Measurements from ENCODE around the gene ABCA5. TPM values are rescaled to one million over a fixed set of nuclear protein-coding genes. Genes with fewer than 3 reads are reported as not detected.

Gene ABCA5
- total RNA-seq, 1 donor from 2014 or later: 18.7 TPM

DNA sequence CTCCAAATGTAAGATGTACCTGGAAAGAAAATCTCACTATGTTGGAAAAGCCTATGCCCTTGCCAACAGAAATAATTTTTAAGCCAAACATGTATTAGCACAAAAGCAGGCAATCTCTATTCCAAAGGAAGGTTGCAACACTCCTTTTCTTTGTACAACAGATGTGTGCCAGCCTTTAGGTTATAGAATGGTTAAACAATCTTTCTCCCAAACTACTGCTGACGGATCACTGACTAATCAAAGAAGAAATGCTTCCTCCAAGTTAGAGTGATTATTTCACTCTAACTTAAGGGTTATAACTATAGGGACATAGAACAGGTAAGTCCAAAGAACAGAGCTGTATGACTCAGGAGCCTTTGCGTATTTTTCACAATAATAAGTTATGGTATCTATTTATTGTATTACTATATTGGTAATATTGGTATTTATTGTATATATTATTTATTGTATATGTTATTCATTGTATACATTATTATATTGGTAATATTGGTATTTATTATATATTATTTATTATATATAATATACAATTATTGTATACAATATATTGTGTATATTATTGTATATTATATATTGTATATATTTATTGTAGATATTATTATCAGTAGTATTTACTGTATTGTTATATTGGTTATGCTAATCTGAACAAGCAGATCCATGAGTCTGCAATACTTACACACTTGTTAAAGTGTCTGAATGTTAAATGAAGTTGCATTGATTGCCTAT, 36.7 kb upstream of the ABCA5 start:
- Mint-ChIP-seq H3K27me3 (ENCODE audit: unreplicated experiment) (no peaks in the 10 kb centered on the region), H3K9me3 (ENCODE audit: unreplicated experiment) (no peaks in the 10 kb centered on the region), H3K27ac (ENCODE audit: unreplicated experiment) (no peak overlapping the region), H3K4me3 (ENCODE audit: unreplicated experiment) (no peak overlapping the region), H3K4me1 (ENCODE audit: unreplicated experiment) (no peaks in the 10 kb centered on the region), H3K36me3 (ENCODE audit: low read depth, unreplicated experiment) (no peaks in the 10 kb centered on the region)
- no peak for DNase-seq (ENCODE audit: low spot score)
- TF ChIP-seq, protein P1, sequence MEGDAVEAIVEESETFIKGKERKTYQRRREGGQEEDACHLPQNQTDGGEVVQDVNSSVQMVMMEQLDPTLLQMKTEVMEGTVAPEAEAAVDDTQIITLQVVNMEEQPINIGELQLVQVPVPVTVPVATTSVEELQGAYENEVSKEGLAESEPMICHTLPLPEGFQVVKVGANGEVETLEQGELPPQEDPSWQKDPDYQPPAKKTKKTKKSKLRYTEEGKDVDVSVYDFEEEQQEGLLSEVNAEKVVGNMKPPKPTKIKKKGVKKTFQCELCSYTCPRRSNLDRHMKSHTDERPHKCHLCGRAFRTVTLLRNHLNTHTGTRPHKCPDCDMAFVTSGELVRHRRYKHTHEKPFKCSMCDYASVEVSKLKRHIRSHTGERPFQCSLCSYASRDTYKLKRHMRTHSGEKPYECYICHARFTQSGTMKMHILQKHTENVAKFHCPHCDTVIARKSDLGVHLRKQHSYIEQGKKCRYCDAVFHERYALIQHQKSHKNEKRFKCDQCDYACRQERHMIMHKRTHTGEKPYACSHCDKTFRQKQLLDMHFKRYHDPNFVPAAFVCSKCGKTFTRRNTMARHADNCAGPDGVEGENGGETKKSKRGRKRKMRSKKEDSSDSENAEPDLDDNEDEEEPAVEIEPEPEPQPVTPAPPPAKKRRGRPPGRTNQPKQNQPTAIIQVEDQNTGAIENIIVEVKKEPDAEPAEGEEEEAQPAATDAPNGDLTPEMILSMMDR (IDR thresholded peaks at IDR 0.05; ENCODE audit: unreplicated experiment): no peak

DNA sequence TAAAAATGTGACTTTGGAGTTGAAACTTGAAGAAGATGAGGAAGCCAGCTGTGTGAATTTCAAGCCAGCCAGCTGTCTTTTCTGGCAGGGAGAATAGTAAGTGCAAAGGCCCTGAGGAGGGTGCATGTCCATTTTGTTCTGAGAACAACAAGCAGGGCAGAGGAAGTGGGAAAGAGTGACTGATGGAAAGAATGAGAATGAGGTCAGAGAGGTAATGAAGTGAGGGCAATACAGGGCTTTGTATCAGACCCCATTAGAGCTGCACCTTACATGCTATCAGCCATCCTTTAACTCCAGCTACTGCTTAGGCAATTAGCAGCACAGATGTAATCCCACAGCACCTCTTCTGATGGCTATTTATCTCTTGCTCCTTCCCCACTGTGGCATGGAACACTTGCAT, 34.2 kb upstream of the ABCA5 start:
- H3K27ac Mint-ChIP-seq (ENCODE audit: unreplicated experiment): no peak overlapping the region
- DNase-seq (ENCODE audit: low spot score): no peak
- no peaks in the 10 kb centered on the region for H3K9me3 Mint-ChIP-seq (ENCODE audit: unreplicated experiment)
- no peaks in the 10 kb centered on the region for H3K27me3 Mint-ChIP-seq (ENCODE audit: unreplicated experiment)
- TF ChIP-seq, protein P1 (IDR thresholded peaks at IDR 0.05; ENCODE audit: unreplicated experiment): no peak
- no peak overlapping the region for H3K4me3 Mint-ChIP-seq (ENCODE audit: unreplicated experiment)
- H3K4me1 Mint-ChIP-seq (ENCODE audit: unreplicated experiment): no peaks in the 10 kb centered on the region
- no peaks in the 10 kb centered on the region for H3K36me3 Mint-ChIP-seq (ENCODE audit: low read depth, unreplicated experiment)

DNA sequence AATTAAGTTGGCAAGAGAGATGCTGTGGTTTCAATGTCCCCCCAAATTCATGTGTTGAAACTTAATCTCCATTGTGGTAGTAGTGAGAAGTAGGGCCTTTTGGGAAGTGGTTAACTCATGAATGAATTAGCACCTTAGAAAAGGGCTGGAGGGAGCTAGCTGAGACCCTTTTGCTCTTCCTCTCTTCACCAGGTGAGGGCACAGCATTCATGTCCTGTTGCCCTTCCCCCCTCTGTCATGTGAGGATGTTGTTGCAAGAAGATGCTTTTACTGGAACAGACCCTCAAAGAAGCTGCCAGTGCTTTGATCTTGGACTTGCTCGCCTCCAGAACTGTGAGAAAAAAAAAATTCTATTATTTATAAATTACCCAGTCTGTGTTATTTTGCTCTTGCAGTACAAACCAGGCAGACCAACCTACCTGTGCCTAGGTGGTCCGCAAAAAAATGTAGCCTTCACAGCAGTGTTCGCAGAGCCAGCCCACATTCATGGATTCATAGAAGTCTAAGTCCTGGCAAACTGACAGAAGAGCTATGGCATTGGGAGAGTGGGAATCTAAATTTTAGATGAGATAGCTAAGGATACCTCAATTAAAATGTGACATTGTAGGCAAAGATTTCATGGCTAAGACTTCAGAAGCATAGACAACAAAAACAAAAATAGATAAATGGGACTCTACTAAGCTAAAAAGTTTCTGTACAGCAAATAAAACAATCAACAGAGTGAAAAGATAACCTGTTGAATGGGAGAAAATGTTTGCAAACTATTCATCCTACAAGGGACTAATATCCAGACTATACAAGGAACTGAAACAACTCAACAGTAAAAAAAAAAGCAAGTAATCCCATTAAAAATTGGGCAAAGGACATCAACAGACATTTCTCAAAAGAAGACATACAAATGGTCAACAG, 32.0 kb upstream of the ABCA5 start:
- Mint-ChIP-seq H3K27ac (ENCODE audit: unreplicated experiment) (no peak overlapping the region), H3K4me3 (ENCODE audit: unreplicated experiment) (no peak overlapping the region), H3K9me3 (ENCODE audit: unreplicated experiment) (no peaks in the 10 kb centered on the region), H3K4me1 (ENCODE audit: unreplicated experiment) (no peaks in the 10 kb centered on the region), H3K36me3 (ENCODE audit: low read depth, unreplicated experiment) (no peaks in the 10 kb centered on the region), H3K27me3 (ENCODE audit: unreplicated experiment) (no peaks in the 10 kb centered on the region)
- DNase-seq (ENCODE audit: low spot score): peak; percentile 8
- TF ChIP-seq, protein P1 (IDR thresholded peaks at IDR 0.05; ENCODE audit: unreplicated experiment): peak; percentile 14

DNA sequence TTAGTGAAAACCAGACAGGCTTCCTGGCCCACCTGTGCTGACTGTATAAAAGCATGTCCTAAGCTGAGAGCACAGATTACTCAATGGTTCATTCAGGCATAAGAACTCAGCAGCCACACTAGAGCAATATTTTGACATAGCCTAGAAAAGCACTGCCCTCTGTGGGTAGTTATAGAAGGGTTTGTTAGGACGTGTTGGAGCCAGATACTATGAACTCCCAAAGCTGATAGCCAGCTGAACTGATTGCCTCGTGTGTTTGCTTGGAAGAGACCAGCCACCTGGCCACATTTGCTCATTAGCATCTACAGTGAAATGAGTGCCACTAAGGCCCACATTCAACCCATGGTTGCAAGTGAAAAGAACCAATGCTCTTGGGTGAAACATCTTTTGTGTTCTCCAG, 30.8 kb upstream of the ABCA5 start:
- Mint-ChIP-seq H3K27ac (ENCODE audit: unreplicated experiment) (no peak overlapping the region), H3K4me1 (ENCODE audit: unreplicated experiment) (no peaks in the 10 kb centered on the region), H3K9me3 (ENCODE audit: unreplicated experiment) (no peaks in the 10 kb centered on the region), H3K27me3 (ENCODE audit: unreplicated experiment) (no peaks in the 10 kb centered on the region), H3K36me3 (ENCODE audit: low read depth, unreplicated experiment) (no peaks in the 10 kb centered on the region), H3K4me3 (ENCODE audit: unreplicated experiment) (no peak overlapping the region)
- TF ChIP-seq, protein P1 (IDR thresholded peaks at IDR 0.05; ENCODE audit: unreplicated experiment): no peak
- DNase-seq (ENCODE audit: low spot score): no peak

DNA sequence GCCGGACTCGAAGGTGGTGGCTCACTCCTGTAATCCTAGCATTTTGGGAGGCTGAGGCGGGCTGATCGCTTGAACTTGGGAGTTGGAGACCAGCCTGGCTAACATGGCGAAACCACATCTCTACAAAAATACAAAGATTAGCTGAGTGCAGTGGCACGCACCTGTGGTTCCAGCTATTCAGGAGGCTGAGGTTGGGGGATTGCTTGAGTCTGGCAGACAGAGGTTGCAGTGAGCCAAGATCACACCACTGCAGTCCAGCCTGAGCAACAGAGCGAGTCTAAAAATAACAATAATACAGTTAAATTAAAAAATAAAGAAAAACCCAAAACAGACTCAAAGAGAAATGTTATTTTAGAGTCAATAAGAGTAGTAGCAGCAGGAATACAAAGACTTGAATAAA, 29.7 kb upstream of the ABCA5 start:
- H3K36me3 Mint-ChIP-seq (ENCODE audit: low read depth, unreplicated experiment): no peaks in the 10 kb centered on the region

More for the DNA sequence above, 29.7 kb upstream of the ABCA5 start:
- no peaks in the 10 kb centered on the region for H3K27me3 Mint-ChIP-seq (ENCODE audit: unreplicated experiment)
- H3K9me3 Mint-ChIP-seq (ENCODE audit: unreplicated experiment): no peaks in the 10 kb centered on the region
- no peak for DNase-seq (ENCODE audit: low spot score)
- H3K4me3 Mint-ChIP-seq (ENCODE audit: unreplicated experiment): no peak overlapping the region
- TF ChIP-seq, protein P1 (IDR thresholded peaks at IDR 0.05; ENCODE audit: unreplicated experiment): no peak
- no peak overlapping the region for H3K27ac Mint-ChIP-seq (ENCODE audit: unreplicated experiment)
- no peaks in the 10 kb centered on the region for H3K4me1 Mint-ChIP-seq (ENCODE audit: unreplicated experiment)

Data from endothelial cell (in vitro differentiated cells).